Activated CD4-positive, alpha-beta T cell treated with anti-CD3 and anti-CD28 coated beads, Interleukin-2, amount 50 U/mL, for 1 hour (primary cell): ENCODE data around the gene MRPL24.
"Not testable (repeated sequence)": the region's sequence is repeated elsewhere in the genome, so short reads cannot be mapped to it uniquely, and the experiment has no call there.

ENCODE experiments used
- DNase-seq: peaks from one replicate; pipeline ENCODE4 v3.0.0-alpha.2; 2020

Gene MRPL24

GRCh38 chr1:156740741-156741480, at the start of gene MRPL24:
TSS of gene MRPL24 (minus strand) at chr1:156741088. CDS start at chr1:156738704, 2,384 bp downstream.
- DNase-seq, result peak; percentile 93

- DNase-seq, result no peak
Observed at GRCh38 chr1:156789621-156790318, 48.9 kb upstream of the MRPL24 start.

GRCh38 chr1:156788136-156788535, 47.2 kb upstream of the MRPL24 start:
- DNase-seq, result no peak

GRCh38 chr1:156786640-156787039, 45.8 kb upstream of the MRPL24 start:
- DNase-seq, result no peak

DNA sequence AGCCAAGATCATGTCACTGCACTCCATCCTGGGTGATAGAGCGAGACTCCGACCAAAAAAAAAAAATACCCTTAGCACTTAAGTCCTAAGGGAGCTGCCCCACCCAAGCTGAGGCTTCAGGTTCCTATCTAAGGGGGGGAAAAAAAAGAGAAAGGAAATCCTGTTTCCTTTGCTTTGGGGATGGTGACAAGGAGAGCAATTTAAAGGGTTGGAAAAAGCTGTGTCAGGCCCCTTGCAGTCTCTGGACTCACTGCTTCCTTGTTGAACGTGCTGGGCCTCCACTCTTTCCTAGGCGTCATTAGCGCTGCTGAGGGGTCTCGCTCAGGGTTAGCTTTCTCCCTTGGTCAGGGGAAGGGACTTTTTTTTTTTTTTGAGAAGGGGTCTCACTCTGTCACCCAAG, 44.6 kb upstream of the MRPL24 start:
- no peak for DNase-seq

GRCh38 chr1:156781585-156782186, 40.8 kb upstream of the MRPL24 start:
- no peak for DNase-seq

DNA sequence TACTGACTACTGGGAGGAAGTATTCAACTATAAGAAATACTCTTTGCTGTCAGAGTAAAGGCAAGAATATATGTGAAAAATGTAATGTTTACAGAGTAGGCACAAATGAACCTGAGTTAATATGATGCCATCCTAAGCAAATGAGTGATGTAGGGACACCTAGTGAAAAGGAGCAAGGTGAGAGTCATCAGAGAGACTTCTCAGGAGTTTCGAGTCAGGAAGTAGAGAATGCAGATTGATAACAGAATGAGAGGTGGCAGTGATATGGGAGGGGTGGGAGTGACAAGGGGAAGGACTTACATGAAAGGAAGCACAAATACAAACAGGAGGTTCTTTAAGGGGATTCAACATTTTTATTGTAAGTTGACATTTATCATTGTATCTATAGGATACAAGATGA, 36.7 kb upstream of the MRPL24 start:
- no peak for DNase-seq

DNA sequence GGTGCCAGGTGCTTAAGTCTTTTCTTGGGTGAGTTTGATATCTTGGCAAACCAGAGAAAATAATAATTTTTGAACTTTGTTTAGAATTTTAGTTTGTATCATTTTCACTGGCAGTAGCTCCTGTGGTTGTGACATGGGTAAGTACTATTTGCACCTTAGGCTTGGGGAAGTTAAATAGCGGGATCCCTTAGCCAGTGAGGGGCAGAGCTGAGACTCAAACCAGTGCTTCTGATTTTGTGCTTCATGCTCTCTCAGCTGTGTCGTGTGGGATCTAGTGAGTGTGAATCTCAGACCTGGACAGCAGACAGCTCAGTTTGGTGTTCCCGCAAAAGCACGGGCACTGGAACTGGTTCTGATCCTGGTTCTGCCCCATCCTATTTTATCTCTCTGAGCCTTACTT, 36.1 kb upstream of the MRPL24 start:
- DNase-seq, result no peak

DNA sequence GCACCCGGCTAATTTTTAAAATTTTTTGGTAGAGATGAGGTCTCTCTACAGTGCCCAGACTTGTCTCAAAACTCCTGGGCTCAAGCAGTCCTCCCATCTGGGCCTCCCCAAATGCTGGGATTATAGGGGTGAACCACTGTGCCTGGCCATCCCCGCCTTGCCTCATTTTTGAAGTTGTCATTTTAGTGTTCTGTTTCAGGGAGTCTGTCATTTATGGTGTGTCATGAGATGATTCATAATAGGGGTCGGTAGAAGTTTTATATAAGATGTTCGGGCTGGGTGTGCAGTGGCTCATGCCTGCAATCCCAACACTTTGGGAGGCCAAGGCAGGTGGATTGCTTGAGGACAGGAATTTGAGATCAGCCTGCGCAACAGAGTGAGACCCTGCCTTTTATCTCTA, 34.9 kb upstream of the MRPL24 start:
- DNase-seq, result no peak

DNA sequence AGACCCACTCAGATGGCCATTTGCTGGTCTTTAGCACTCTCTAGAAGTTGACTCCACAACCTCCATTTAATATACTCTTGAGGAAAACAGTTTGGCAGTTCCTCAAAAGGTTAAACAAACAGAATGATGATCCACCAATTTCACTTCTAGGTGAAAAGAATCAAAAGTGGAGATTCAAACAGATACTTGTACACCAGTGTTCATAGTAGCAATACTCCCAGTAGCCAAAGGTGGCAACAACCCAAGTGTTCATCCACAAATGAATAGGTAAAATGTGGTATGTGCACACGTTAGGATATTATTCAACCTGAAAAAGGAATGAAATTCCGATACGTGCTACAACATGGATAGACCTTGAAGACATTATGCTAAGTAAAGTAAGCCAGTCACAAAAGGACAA, 32.7 kb upstream of the MRPL24 start:
- no peak for DNase-seq

DNA sequence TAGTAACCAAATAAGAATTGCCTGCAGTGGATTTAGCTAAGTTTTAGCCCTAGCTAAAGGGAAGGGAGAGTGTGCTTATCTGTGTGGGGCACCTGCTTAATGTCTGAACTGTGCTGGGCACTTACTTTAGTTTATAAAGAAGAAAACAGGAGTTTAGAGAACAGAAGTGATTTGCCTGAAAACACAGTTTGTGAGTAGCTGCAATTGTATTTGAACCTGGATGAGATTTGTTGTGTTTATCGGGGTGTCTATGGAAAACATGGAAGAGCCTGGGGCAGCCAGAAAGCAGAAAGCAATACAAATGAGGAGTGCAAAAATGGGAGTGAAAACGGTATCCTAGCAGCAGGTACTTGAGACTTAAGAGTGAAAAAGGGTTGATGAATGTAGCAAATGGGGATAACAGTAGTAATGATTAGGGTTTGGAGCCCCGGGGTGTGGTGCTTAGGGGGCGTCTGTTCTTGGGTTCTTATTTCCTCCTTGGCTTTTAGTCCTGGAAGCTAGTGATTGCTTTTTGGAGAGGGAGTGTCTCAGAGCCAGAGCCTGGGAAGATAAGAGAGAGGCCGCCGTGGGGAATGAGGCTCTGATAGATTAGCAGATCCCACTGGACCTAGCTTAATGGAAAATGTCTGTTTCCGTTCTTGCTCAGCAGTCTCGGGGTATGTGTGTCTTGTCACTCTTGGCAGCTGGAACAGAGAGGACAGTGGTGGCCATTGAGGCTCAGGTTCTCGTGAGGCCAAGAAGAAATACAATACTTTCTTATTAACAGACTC, 32.0 kb upstream of the MRPL24 start:
- DNase-seq, result no peak

DNA sequence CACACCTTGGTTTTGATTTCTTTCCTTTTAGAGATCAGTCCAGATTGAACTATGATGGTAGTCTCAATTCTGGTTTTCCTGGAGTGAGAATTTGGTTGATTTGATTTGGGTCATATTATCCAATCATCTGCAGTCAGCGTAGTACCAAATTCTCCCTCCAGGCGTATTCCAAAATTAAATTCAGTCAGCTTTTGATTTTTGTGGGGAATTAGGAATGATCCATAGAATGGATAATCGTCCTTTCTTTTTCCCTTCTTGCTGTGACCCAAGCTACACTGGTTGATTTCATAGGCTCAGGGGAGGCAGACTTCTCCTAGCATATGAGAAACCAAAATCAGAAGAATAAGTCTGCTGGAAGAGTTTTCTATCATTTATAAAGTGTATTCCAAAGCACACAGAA, 31.3 kb upstream of the MRPL24 start:
- no peak for DNase-seq

DNA sequence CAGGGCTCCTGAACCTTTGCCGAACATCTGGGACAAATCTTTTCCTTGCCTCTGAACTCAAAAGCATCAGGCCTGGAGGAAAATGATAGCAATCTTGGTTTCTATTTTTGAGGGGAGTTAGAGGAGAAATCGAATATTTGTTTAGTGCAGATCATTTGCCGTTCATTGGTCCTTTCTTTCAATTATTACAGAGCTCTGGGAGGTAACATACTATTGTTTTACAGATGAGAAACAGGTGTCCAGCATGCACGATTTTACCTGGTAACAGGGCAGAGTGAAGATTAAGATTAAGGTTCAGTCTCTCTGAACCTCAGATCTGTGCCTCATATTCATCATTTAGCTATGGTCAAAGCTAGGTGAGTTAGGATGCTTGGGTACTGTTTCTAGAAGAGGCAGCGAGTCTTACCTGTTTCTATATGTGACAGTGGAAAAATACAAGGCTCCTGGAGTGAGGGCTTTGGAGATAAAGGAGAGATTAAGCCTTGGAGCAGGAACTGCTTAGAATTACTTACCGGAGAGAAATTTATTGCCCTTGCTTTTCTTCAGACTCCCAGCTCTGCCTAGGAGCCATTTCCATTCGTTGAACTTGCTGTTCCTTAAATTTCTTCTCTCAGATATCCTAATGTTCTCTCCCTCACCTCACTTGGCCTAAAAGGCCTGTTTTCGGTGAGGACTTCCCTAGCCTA, 27.9 kb upstream of the MRPL24 start:
- DNase-seq, result no peak

GRCh38 chr1:156767879-156768604, 27.2 kb upstream of the MRPL24 start:
- peak; percentile 41 for DNase-seq

DNA sequence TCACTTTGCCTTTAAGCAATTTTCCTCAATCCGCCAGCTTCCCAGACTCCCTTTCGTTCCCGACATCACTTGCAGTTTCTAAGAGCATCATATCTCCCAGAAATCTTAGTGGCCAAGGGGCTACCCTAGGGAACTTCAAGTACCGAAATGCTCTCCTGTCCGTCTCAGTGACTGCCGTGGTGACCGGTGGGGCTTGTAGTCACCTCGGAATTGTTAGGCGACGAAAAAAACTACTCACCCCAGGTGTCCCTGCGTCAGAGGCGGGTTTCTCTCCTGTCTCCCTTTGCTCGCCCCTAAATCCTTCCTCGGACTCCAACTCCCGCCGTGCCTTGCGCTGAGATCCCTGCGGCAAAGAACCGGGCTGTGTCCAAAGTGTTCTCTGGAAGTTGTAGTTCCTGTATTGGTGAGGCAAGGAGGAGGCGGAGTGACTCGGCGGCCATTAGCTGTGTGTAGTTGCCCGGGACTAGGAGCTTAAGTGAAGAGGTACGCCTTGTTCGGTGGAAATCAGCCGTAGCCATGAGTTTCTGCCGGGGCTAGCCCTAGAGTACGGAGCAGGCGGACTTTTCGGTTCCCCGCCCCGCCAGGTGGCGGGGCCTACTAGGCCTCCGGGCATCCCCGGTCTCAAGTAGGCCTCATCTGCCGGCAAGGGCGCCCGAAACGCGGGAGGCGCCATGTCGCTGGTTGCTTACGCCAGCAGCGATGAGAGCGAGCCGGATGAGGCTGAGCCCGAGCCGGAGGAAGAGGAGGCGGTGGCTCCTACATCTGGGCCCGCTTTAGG, 26.4 kb upstream of the MRPL24 start, which contains the start of gene PRCC:
PRCC (plus strand) TSS at position 435 of the 778 bp plus-strand sequence; CDS start at position 672, 237 bp downstream.
- peak; percentile 95 for DNase-seq

- DNase-seq, result no peak
Observed at GRCh38 chr1:156766298-156767100, 25.6 kb upstream of the MRPL24 start.

- no peak for DNase-seq
Observed at GRCh38 chr1:156765666-156766065, 24.8 kb upstream of the MRPL24 start.

GRCh38 chr1:156765136-156765535, 24.2 kb upstream of the MRPL24 start:
- not testable (repeated sequence) for DNase-seq

GRCh38 chr1:156760796-156761104, 19.9 kb upstream of the MRPL24 start:
- no peak for DNase-seq

GRCh38 chr1:156760092-156760795, 19.4 kb upstream of the MRPL24 start:
- DNase-seq, result no peak
